HepG2 (cell line): ENCODE data around the gene ZNF277. TPM values are rescaled to one million over a fixed set of nuclear protein-coding genes. Genes with fewer than 3 reads are reported as not detected.

Experiments
- ATAC-seq: fragments of 200-7000 bp; cut with Tn5 transposase; 3 replicates; pipeline ENCODE4 v1.9.1; 2020; ENCODE audit warnings: mild to moderate bottlenecking, moderate library complexity
- BruUV-seq: library from RNA; stranded (reverse); fragments of 400-500 nt; replicated peaks from 2 replicates; lab custom pipeline; 2021; lab: Mats Ljungman, UMichigan
- CTCF ChIA-PET: fragments of 300-600 bp; formaldehyde crosslinking; extraction: SDS; loops from one replicate; lab custom pipeline; 2021; ENCODE audit warnings: low total read pairs, inconsistent platforms, low intra/inter-chr PET ratio; lab: Yijun Ruan, JAX
- POLR2A ChIA-PET: fragments of 350-600 bp; sonication (Branson Sonifier 250); formaldehyde crosslinking; loops from one replicate; lab custom pipeline; 2020; ENCODE audit warnings: antibody characterized with exemption, inconsistent platforms; lab: Yijun Ruan, JAX
- DNase-seq: peaks from one replicate; pipeline ENCODE4 v3.0.0-alpha.2; 2015; ENCODE audit warnings: low spot score
- FAIRE-seq: peaks from 3 replicates; lab custom pipeline; 2011; peaks lifted over from hg19 to GRCh38; lab: Jason Lieb, UNC
- H2AFZ ChIP-seq: one replicate; pipeline ENCODE4 v1.6.1; 2011; ENCODE audit warnings: low read length, inconsistent platforms
- H3K27ac ChIP-seq: fragments of 300-600 bp; 3 replicates; pipeline ENCODE4 v1.8.0; 2011; ENCODE audit warnings: mixed run types, mild to moderate bottlenecking, mixed read lengths, low read length, inconsistent platforms; ENCODE audit not compliant: insufficient read depth; ENCODE audit errors: extremely low read length
- H3K27me3 ChIP-seq, 2 experiments: fragments of 200-600 bp in 1 of 2; 2 replicates in 1 of 2; 3 replicates in 1 of 2; pipeline versions ENCODE4 v1.6.0 to v1.8.0; 2011; ENCODE audit warnings: low read length in 2 of 2, mild to moderate bottlenecking in 2 of 2, moderate library complexity in 2 of 2, inconsistent platforms in 1 of 2; ENCODE audit not compliant: insufficient read depth in 2 of 2, control insufficient read depth in 1 of 2
- H3K36me3 ChIP-seq, 2 experiments: fragments of 200-600 bp in 1 of 2; replicated peaks in 1 of 2; 2 replicates in 1 of 2; 3 replicates in 1 of 2; pipeline versions ENCODE4 v1.5.1 to v1.8.0; 2011; ENCODE audit warnings: low read length in 2 of 2, inconsistent platforms in 1 of 2; ENCODE audit not compliant: insufficient read depth in 2 of 2, control insufficient read depth in 1 of 2
- H3K4me1 ChIP-seq: 2 replicates; pipeline ENCODE4 v1.5.1; 2012; ENCODE audit warnings: low read length, inconsistent platforms; ENCODE audit not compliant: insufficient read depth
- H3K4me2 ChIP-seq: 2 replicates; pipeline ENCODE4 v1.6.0; 2011; ENCODE audit warnings: low read depth, low read length, inconsistent platforms
- H3K4me3 ChIP-seq, 3 experiments: fragments of 200-600 bp in 1 of 3; sonication (generic), shearing (Covaris generic) in 1 of 3; replicated peaks in 1 of 3; 2 replicates each; pipeline ENCODE4 v1.5.1; 2011 to 2016; ENCODE audit warnings: low read length in 3 of 3, inconsistent platforms in 2 of 3, low read depth in 2 of 3, mild to moderate bottlenecking in 2 of 3, control low read depth in 1 of 3, mixed read lengths in 1 of 3; ENCODE audit not compliant: insufficient read depth in 1 of 3
- H3K79me2 ChIP-seq: one replicate; pipeline ENCODE4 v1.6.1; 2011; ENCODE audit warnings: low read length, inconsistent platforms; ENCODE audit not compliant: insufficient read depth
- H3K9ac ChIP-seq: 2 replicates; pipeline ENCODE4 v1.6.0; 2011; ENCODE audit warnings: mild to moderate bottlenecking, low read depth, low read length, inconsistent platforms; ENCODE audit not compliant: insufficient read depth
- H3K9me3 ChIP-seq: 2 replicates; pipeline ENCODE4 v1.5.1; 2012; ENCODE audit warnings: mild to moderate bottlenecking, low read length
- H4K20me1 ChIP-seq: 2 replicates; pipeline ENCODE4 v1.6.0; 2011; ENCODE audit warnings: inconsistent platforms, mild to moderate bottlenecking, low read length, moderate library complexity; ENCODE audit not compliant: insufficient read depth
- GATAD2A ChIP-seq: IDR thresholded peaks from 2 replicates; pipeline ENCODE4 v1.6.1; 2016
- HDAC2 ChIP-seq: sonication (generic); formaldehyde crosslinking; IDR thresholded peaks from 2 replicates; pipeline ENCODE4 v1.4.0; 2020; ENCODE audit warnings: missing genetic modification reagents
- HNF4A ChIP-seq: sonication (generic); formaldehyde crosslinking; IDR thresholded peaks from 2 replicates; pipeline ENCODE4 v1.4.0; 2020; ENCODE audit warnings: missing genetic modification reagents
- MED1 ChIP-seq: sonication (generic); formaldehyde crosslinking; IDR thresholded peaks from 2 replicates; pipeline ENCODE4 v1.4.0; 2020; ENCODE audit warnings: missing genetic modification reagents
- NCOR1 ChIP-seq: fragments of 200-600 bp; sonication (generic); IDR thresholded peaks from 2 replicates; pipeline ENCODE4 v1.7.0; 2017; ENCODE audit warnings: antibody characterized with exemption, low read length, borderline replicate concordance
- NRL ChIP-seq: sonication (generic); formaldehyde crosslinking; IDR thresholded peaks from 2 replicates; pipeline ENCODE4 v1.5.0; 2020; ENCODE audit warnings: missing genetic modification reagents, mild to moderate bottlenecking, moderate library complexity, borderline replicate concordance
- POGZ ChIP-seq: sonication (generic); formaldehyde crosslinking; IDR thresholded peaks from 2 replicates; pipeline ENCODE4 v1.4.0; 2020; ENCODE audit warnings: mild to moderate bottlenecking, missing genetic modification reagents
- SAP130 ChIP-seq: IDR thresholded peaks from 2 replicates; pipeline ENCODE4 v1.6.1; 2016; ENCODE audit warnings: low read depth
- SOX13 ChIP-seq, 3 experiments: fragments of 450-650 bp in 1 of 3; sonication (generic) in 1 of 3; formaldehyde crosslinking in 1 of 3; IDR thresholded peaks in 2 of 3; conservative IDR thresholded peaks in 1 of 3; 2 replicates each; pipeline versions ENCODE4 v1.5.0 to v1.6.1; 2016 to 2020; ENCODE audit warnings: antibody characterized with exemption in 1 of 3, mild to moderate bottlenecking in 1 of 3, missing compliant biosample characterization in 1 of 3, missing genetic modification reagents in 1 of 3, moderate library complexity in 1 of 3
- TEAD3 ChIP-seq: optimal IDR thresholded peaks from 2 replicates; pipeline ENCODE3; 2016; ENCODE audit warnings: borderline replicate concordance
- ZNF644 ChIP-seq: IDR thresholded peaks from 2 replicates; pipeline ENCODE4 v1.6.1; 2016; ENCODE audit warnings: low read depth
- ZNF703 ChIP-seq: sonication (generic); formaldehyde crosslinking; IDR thresholded peaks from 2 replicates; pipeline ENCODE4 v1.5.1; 2020; ENCODE audit warnings: missing genetic modification reagents, mild to moderate bottlenecking, moderate library complexity, borderline replicate concordance
- WGBS: methylation state at CpG from one replicate; pipeline ENCODE4 v1.1.6; 2017; ENCODE audit warnings: low lambda C conversion rate; 5-methylcytosine and 5-hydroxymethylcytosine counted together
- in situ Hi-C: cut with HindIII; loops from 2 replicates; pipeline ENCODE4 v1.10.0; 2017; ENCODE audit warnings: low pct_unique_long_range_greater_than_20kb; ENCODE audit not compliant: extremely low pct_ligation_motif_present
- intact Hi-C: fragments of 100-400 bp; cut with micrococcal nuclease; formaldehyde crosslinking; loops from one replicate; pipeline ENCODE4 v1.10.0; 2022; ENCODE audit not compliant: unreplicated experiment
- polyA plus RNA-seq, 8 experiments: library from polyadenylated mRNA; depleted of rRNA in 3 of 8; stranded (reverse) in 7 of 8; unstranded in 1 of 8; fragments of >200 nt; fragmentation: Illumina TruSeq in 4 of 8; extraction: Trizol in 4 of 8; gene quantifications; 2 replicates each; pipeline versions ENCODE4 v1.2.1 to v1.2.3, GENCODE V29; 2011 to 2016; ENCODE audit warnings: low read depth in 4 of 8, missing spikeins in 1 of 8, mixed read lengths in 1 of 8; ENCODE audit not compliant: insufficient read depth in 1 of 8
- total RNA-seq, 5 experiments: library from RNA; depleted of rRNA; stranded (reverse); fragments of >200 nt; fragmentation: Illumina TruSeq; extraction: Trizol; gene quantifications; 2 replicates each; pipeline ENCODE4 v1.2.3, GENCODE V29; 2016; ENCODE audit warnings: low read depth in 1 of 5
- TF ChIP-seq, protein P1 (sequence below): sonication (generic); formaldehyde crosslinking; conservative IDR thresholded peaks from 2 replicates; pipeline ENCODE4 v1.4.0; 2020; ENCODE audit warnings: mild to moderate bottlenecking, missing genetic modification reagents, moderate library complexity
- TF ChIP-seq, protein P2 (sequence below): sonication (generic); formaldehyde crosslinking; IDR thresholded peaks from 2 replicates; pipeline ENCODE4 v1.5.1; 2020; ENCODE audit warnings: mild to moderate bottlenecking, missing genetic modification reagents, borderline replicate concordance

Gene ZNF277
- total and polyA plus RNA-seq, 2 of the 13 experiments (the other 11 are each of a cell fraction or from before 2014, with no cell fraction given), result 29.1 to 30.1 TPM

DNA sequence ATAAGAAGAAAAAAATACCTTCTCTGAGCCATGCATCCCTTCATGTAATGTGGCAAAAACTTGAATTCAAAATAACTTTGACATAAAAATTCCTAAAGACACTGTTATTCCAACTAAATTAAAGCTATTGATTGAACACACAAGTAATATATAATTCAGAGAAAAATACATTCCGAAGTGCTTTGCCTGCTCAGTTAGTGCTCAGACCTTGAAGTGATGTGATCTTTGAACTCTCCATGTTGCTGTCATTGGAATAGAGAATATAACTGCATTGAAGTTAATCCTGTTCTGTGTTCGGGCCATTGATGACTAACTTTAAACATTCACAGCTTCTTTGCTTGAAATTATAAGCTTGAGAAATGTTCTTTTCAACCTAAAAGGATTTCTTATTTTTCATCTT, 129.8 kb downstream of the ZNF277 start:
- BruUV-seq, result no TSS peak
- no peak for TF ChIP-seq SOX13 (IDR thresholded peaks at IDR 0.05)
- peak in 1 of 2 experiments; percentile 13; a peak in 1 of 4 replicates for TF ChIP-seq SOX13 (CRISPR knock-in tag; conservative IDR thresholded peaks at IDR 0.05 in 1 of 2, IDR thresholded peaks at IDR 0.05 in 1 of 2)
- TF ChIP-seq SAP130, result peak; percentile 42; the same call in 1 of the 2 replicates
- TF ChIP-seq ZNF644 (CRISPR knock-in tag), result peak; percentile 46; the same call in 1 of the 2 replicates
- TF ChIP-seq, protein P1, sequence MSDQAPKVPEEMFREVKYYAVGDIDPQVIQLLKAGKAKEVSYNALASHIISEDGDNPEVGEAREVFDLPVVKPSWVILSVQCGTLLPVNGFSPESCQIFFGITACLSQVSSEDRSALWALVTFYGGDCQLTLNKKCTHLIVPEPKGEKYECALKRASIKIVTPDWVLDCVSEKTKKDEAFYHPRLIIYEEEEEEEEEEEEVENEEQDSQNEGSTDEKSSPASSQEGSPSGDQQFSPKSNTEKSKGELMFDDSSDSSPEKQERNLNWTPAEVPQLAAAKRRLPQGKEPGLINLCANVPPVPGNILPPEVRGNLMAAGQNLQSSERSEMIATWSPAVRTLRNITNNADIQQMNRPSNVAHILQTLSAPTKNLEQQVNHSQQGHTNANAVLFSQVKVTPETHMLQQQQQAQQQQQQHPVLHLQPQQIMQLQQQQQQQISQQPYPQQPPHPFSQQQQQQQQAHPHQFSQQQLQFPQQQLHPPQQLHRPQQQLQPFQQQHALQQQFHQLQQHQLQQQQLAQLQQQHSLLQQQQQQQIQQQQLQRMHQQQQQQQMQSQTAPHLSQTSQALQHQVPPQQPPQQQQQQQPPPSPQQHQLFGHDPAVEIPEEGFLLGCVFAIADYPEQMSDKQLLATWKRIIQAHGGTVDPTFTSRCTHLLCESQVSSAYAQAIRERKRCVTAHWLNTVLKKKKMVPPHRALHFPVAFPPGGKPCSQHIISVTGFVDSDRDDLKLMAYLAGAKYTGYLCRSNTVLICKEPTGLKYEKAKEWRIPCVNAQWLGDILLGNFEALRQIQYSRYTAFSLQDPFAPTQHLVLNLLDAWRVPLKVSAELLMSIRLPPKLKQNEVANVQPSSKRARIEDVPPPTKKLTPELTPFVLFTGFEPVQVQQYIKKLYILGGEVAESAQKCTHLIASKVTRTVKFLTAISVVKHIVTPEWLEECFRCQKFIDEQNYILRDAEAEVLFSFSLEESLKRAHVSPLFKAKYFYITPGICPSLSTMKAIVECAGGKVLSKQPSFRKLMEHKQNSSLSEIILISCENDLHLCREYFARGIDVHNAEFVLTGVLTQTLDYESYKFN (CRISPR knock-in tag), result peak; percentile 40; the same call in 1 of the 2 replicates
- TF ChIP-seq NRL (CRISPR knock-in tag), result no peak
- 0 out of 2 replicates have a peak, but pooled peaks have one; percentile 17 for TF ChIP-seq MED1 (CRISPR knock-in tag)
- peak; percentile 83 for TF ChIP-seq HNF4A (CRISPR knock-in tag)
- peak; percentile 37 for TF ChIP-seq TEAD3 (CRISPR knock-in tag)
- TF ChIP-seq ZNF703 (CRISPR knock-in tag), result no peak
- TF ChIP-seq HDAC2 (CRISPR knock-in tag), result no peak
- peak; percentile 55; the same call in 1 of the 2 replicates for TF ChIP-seq GATAD2A (CRISPR knock-in tag)
- TF ChIP-seq NCOR1, result peak; percentile 57; the same call in 1 of the 2 replicates
- TF ChIP-seq POGZ (CRISPR knock-in tag), result 0 out of 2 replicates have a peak, but pooled peaks have one; percentile 18
- TF ChIP-seq, protein P2, sequence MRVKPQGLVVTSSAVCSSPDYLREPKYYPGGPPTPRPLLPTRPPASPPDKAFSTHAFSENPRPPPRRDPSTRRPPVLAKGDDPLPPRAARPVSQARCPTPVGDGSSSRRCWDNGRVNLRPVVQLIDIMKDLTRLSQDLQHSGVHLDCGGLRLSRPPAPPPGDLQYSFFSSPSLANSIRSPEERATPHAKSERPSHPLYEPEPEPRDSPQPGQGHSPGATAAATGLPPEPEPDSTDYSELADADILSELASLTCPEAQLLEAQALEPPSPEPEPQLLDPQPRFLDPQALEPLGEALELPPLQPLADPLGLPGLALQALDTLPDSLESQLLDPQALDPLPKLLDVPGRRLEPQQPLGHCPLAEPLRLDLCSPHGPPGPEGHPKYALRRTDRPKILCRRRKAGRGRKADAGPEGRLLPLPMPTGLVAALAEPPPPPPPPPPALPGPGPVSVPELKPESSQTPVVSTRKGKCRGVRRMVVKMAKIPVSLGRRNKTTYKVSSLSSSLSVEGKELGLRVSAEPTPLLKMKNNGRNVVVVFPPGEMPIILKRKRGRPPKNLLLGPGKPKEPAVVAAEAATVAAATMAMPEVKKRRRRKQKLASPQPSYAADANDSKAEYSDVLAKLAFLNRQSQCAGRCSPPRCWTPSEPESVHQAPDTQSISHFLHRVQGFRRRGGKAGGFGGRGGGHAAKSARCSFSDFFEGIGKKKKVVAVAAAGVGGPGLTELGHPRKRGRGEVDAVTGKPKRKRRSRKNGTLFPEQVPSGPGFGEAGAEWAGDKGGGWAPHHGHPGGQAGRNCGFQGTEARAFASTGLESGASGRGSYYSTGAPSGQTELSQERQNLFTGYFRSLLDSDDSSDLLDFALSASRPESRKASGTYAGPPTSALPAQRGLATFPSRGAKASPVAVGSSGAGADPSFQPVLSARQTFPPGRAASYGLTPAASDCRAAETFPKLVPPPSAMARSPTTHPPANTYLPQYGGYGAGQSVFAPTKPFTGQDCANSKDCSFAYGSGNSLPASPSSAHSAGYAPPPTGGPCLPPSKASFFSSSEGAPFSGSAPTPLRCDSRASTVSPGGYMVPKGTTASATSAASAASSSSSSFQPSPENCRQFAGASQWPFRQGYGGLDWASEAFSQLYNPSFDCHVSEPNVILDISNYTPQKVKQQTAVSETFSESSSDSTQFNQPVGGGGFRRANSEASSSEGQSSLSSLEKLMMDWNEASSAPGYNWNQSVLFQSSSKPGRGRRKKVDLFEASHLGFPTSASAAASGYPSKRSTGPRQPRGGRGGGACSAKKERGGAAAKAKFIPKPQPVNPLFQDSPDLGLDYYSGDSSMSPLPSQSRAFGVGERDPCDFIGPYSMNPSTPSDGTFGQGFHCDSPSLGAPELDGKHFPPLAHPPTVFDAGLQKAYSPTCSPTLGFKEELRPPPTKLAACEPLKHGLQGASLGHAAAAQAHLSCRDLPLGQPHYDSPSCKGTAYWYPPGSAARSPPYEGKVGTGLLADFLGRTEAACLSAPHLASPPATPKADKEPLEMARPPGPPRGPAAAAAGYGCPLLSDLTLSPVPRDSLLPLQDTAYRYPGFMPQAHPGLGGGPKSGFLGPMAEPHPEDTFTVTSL (CRISPR knock-in tag), result peak; percentile 43; the same call in 1 of the 2 replicates

More for the DNA sequence above, 129.8 kb downstream of the ZNF277 start:
- Histone ChIP-seq H2AFZ (no peak overlapping the region), H3K9ac (no peak overlapping the region), H3K4me3 (no peak overlapping the region), H3K27ac (peak overlapping the region; percentile 46), H3K9me3 (no peaks in the 10 kb centered on the region), H3K36me3 (peaks cover 1 to 6% of the 10 kb centered on the region in 2 experiments), H4K20me1 (no peaks in the 10 kb centered on the region), H3K4me2 (no peak overlapping the region), H3K27me3 (no peaks in the 10 kb centered on the region), H3K4me1 (peaks cover 25% of the 10 kb centered on the region), H3K79me2 (no peaks in the 10 kb centered on the region)
- ChIA-PET CTCF (no interaction called here), POLR2A (no interaction called here)
- intact Hi-C loops (no loop called here), in situ Hi-C loops (no loop called here)
- FAIRE-seq (peak; percentile 32), DNase-seq (peak; percentile 72), ATAC-seq (peak; percentile 94)
- 13% methylated on average over 2 of the region's 2 CpGs for WGBS
